IMR-90 (cell line): ENCODE data around the gene WBP1. TPM values are rescaled to one million over a fixed set of nuclear protein-coding genes. Genes with fewer than 3 reads are reported as not detected.

Experiments used
- ATAC-seq: fragments of 200-7000 bp; cut with Tn5 transposase; 2 replicates; pipeline ENCODE4 v1.9.1; 2020; ENCODE audit warnings: low read depth, mild to moderate bottlenecking, moderate library complexity
- BruUV-seq: library from RNA; stranded (reverse); fragments of 400-500 nt; replicated peaks from 2 replicates; lab custom pipeline; 2021; lab: Mats Ljungman, UMichigan
- CTCF ChIA-PET: fragments of 300-600 bp; formaldehyde crosslinking; extraction: SDS; loops from one replicate; lab custom pipeline; 2021; ENCODE audit warnings: antibody characterized with exemption; lab: Yijun Ruan, JAX
- POLR2A ChIA-PET: fragments of 300-600 bp; sonication (Branson Sonifier 250); formaldehyde crosslinking; loops from one replicate; lab custom pipeline; 2022; ENCODE audit warnings: antibody characterized with exemption; ENCODE audit not compliant: unreplicated experiment; lab: Charles Lee
- DNase-seq: peaks from one replicate; pipeline ENCODE4 v3.0.0; 2013
- H2AFZ ChIP-seq: replicated peaks from 2 replicates; pipeline ENCODE3; 2013; ENCODE audit warnings: low read length, mild to moderate bottlenecking; ENCODE audit not compliant: poor library complexity
- H2AK5ac ChIP-seq: 2 replicates; pipeline ENCODE4 v1.6.1; 2013; ENCODE audit warnings: low read depth, low read length, inconsistent platforms
- H2AK9ac ChIP-seq: replicated peaks from 2 replicates; pipeline ENCODE3; 2013; ENCODE audit warnings: mild to moderate bottlenecking, low read depth, low read length, moderate library complexity; ENCODE audit not compliant: poor library complexity
- H2BK120ac ChIP-seq: 2 replicates; pipeline ENCODE4 v1.6.1; 2013; ENCODE audit warnings: low read depth, low read length, inconsistent platforms
- H2BK15ac ChIP-seq: 3 replicates; pipeline ENCODE4 v1.6.1; 2013; ENCODE audit warnings: low read depth, low read length, inconsistent platforms
- H2BK20ac ChIP-seq: 2 replicates; pipeline ENCODE4 v1.6.1; 2013; ENCODE audit warnings: low read depth, mild to moderate bottlenecking, inconsistent platforms, low read length, moderate library complexity
- H2BK5ac ChIP-seq: 2 replicates; pipeline ENCODE4 v1.6.1; 2013; ENCODE audit warnings: mild to moderate bottlenecking, low read depth, low read length, inconsistent platforms; ENCODE audit not compliant: poor library complexity, severe bottlenecking
- H3K14ac ChIP-seq: replicated peaks from 2 replicates; pipeline ENCODE4 v1.6.1; 2013; ENCODE audit warnings: low read depth, low read length, inconsistent platforms
- H3K18ac ChIP-seq: 2 replicates; pipeline ENCODE4 v1.6.1; 2013; ENCODE audit warnings: low read depth, low read length, control low read depth
- H3K23ac ChIP-seq: 2 replicates; pipeline ENCODE4 v1.6.1; 2013; ENCODE audit warnings: low read depth, low read length, inconsistent platforms
- H3K27ac ChIP-seq: 2 replicates; pipeline ENCODE4 v1.5.1; 2013; ENCODE audit warnings: mild to moderate bottlenecking, control low read depth, low read length; ENCODE audit not compliant: insufficient read depth
- H3K27me3 ChIP-seq: 2 replicates; pipeline ENCODE4 v1.6.1; 2013; ENCODE audit warnings: low read length; ENCODE audit not compliant: control insufficient read depth, insufficient read depth
- H3K36me3 ChIP-seq: 2 replicates; pipeline ENCODE4 v1.6.1; 2013; ENCODE audit warnings: low read length, mixed read lengths; ENCODE audit not compliant: control insufficient read depth, insufficient read depth
- H3K4ac ChIP-seq: 2 replicates; pipeline ENCODE4 v1.6.1; 2013; ENCODE audit warnings: low read depth, low read length, inconsistent platforms
- H3K4me1 ChIP-seq: 2 replicates; pipeline ENCODE4 v1.6.1; 2013; ENCODE audit warnings: low read length, mixed read lengths; ENCODE audit not compliant: control insufficient read depth, insufficient read depth
- H3K4me2 ChIP-seq: 2 replicates; pipeline ENCODE4 v1.6.1; 2013; ENCODE audit warnings: low read depth, mild to moderate bottlenecking, control low read depth, low read length, moderate library complexity
- H3K4me3 ChIP-seq: 2 replicates; pipeline ENCODE4 v1.5.1; 2013; ENCODE audit warnings: low read depth, mild to moderate bottlenecking, control low read depth, low read length, moderate library complexity; ENCODE audit not compliant: insufficient read depth
- H3K56ac ChIP-seq: 2 replicates; pipeline ENCODE4 v1.6.1; 2013; ENCODE audit warnings: low read length, inconsistent platforms; ENCODE audit not compliant: insufficient read depth; ENCODE audit errors: extremely low read depth
- H3K79me1 ChIP-seq, 2 experiments: 2 replicates each; pipeline ENCODE4 v1.6.1; 2013; ENCODE audit warnings: low read length in 2 of 2, inconsistent platforms in 1 of 2, low read depth in 1 of 2
- H3K9ac ChIP-seq: 2 replicates; pipeline ENCODE4 v1.6.1; 2013; ENCODE audit warnings: low read depth, low read length, control low read depth
- H3K9me1 ChIP-seq: 2 replicates; pipeline ENCODE4 v1.6.1; 2013; ENCODE audit warnings: low read length, inconsistent platforms; ENCODE audit not compliant: insufficient read depth
- H3K9me3 ChIP-seq: 2 replicates; pipeline ENCODE4 v1.6.1; 2013; ENCODE audit warnings: low read length; ENCODE audit not compliant: control insufficient read depth, insufficient read depth
- H4K20me1 ChIP-seq: 2 replicates; pipeline ENCODE4 v1.6.1; 2013; ENCODE audit warnings: low read length, inconsistent platforms; ENCODE audit not compliant: insufficient read depth
- H4K5ac ChIP-seq: 2 replicates; pipeline ENCODE4 v1.6.1; 2013; ENCODE audit warnings: mild to moderate bottlenecking, low read depth, low read length, control low read depth
- H4K8ac ChIP-seq, 2 experiments: 2 replicates each; pipeline ENCODE4 v1.6.1; 2013; ENCODE audit warnings: low read depth in 2 of 2, low read length in 2 of 2, control low read depth in 1 of 2, inconsistent platforms in 1 of 2
- H4K91ac ChIP-seq: 2 replicates; pipeline ENCODE4 v1.6.1; 2013; ENCODE audit warnings: low read depth, low read length, inconsistent platforms; ENCODE audit not compliant: insufficient read depth
- CEBPB ChIP-seq: IDR thresholded peaks from 2 replicates; pipeline ENCODE4 v1.6.1; 2012; ENCODE audit warnings: low read depth, low read length, improper control_type of control experiment
- ELK1 ChIP-seq: fragments of 150-350 bp; IDR thresholded peaks from 2 replicates; pipeline ENCODE4 v1.6.1; 2016; ENCODE audit warnings: low read depth, mild to moderate bottlenecking, low read length, moderate library complexity, borderline replicate concordance
- WGBS, 2 experiments: methylation state at CpG; one replicate each; pipeline versions ENCODE4 v1.1.5 to v1.1.7; 2013; ENCODE audit warnings: missing lambda C conversion rate in 2 of 2; ENCODE audit not compliant: insufficient read length in 1 of 2; ENCODE audit errors: extremely low coverage in 2 of 2; 5-methylcytosine and 5-hydroxymethylcytosine counted together
- dilution Hi-C: fragments of 300-500 bp; cut with HindIII; formaldehyde crosslinking; loops from one replicate; pipeline ENCODE4 v1.14.3; 2018; ENCODE audit warnings: low sequenced_read_pairs; ENCODE audit not compliant: unreplicated experiment
- in situ Hi-C: fragments of 300-500 bp; cut with MboI; formaldehyde crosslinking; loops from 3 replicates; pipeline ENCODE4 v1.14.3; 2019; ENCODE audit warnings: low sequenced_read_pairs, inconsistent platforms, mixed read lengths
- intact Hi-C: fragments of 100-400 bp; cut with micrococcal nuclease; formaldehyde crosslinking; loops from 2 replicates; pipeline ENCODE4 v1.10.0; 2022
- polyA plus RNA-seq, 3 experiments: library from polyadenylated mRNA; depleted of rRNA; stranded (reverse); fragments of >200 nt; gene quantifications; 2 replicates each; pipeline ENCODE4 v1.2.3, GENCODE V29; 2012; ENCODE audit warnings: low replicate concordance in 1 of 3
- total RNA-seq: library from RNA; depleted of rRNA; stranded (reverse); fragments of >200 nt; gene quantifications from 2 replicates; pipeline ENCODE4 v1.2.3, GENCODE V29; 2012

The WBP1 gene
- total and polyA plus RNA-seq, 2 of the 4 experiments (the other 2 are of a cell fraction), result 22.9 to 78.5 TPM

- intact Hi-C loops (no loop called here), in situ Hi-C loops (no loop called here), dilution Hi-C loops (no loop called here)
- H2AK9ac ChIP-seq, result peak overlapping the region; percentile 55
- no peak overlapping the region for H2BK20ac ChIP-seq
- H2BK15ac ChIP-seq, result no peak overlapping the region
- no peak overlapping the region for H3K4me2 ChIP-seq
- WGBS, 2 experiments, result 100% methylated on average over 1 of the region's 8 CpGs; no CpG with 5 or more reads in 1 of the 2 experiments
- no peak overlapping the region for H3K9ac ChIP-seq
- no peak overlapping the region for H3K56ac ChIP-seq
- H3K18ac ChIP-seq, result no peak overlapping the region
- no peaks in the 10 kb centered on the region for H3K36me3 ChIP-seq
- peak overlapping the region; percentile 43 for H2AFZ ChIP-seq
- ChIA-PET CTCF (no interaction called here), POLR2A (no interaction called here)
- no peak for DNase-seq
- no peak overlapping the region for H4K8ac ChIP-seq
- TF ChIP-seq ELK1 (no peak), CEBPB (no peak)
- no peak overlapping the region for H4K91ac ChIP-seq
- H4K20me1 ChIP-seq, result no peaks in the 10 kb centered on the region
- H2BK120ac ChIP-seq, result no peak overlapping the region
- H3K27me3 ChIP-seq, result peaks cover 34% of the 10 kb centered on the region
- no peak overlapping the region for H3K4me3 ChIP-seq
- no peaks in the 10 kb centered on the region for H3K79me1 ChIP-seq
- no peak overlapping the region for H3K14ac ChIP-seq
- H3K9me1 ChIP-seq, result no peaks in the 10 kb centered on the region
- BruUV-seq, result no TSS peak
- no peaks in the 10 kb centered on the region for H3K9me3 ChIP-seq
- no peaks in the 10 kb centered on the region for H3K4me1 ChIP-seq
- no peak overlapping the region for H3K27ac ChIP-seq
- H2BK5ac ChIP-seq, result no peak overlapping the region
- no peak overlapping the region for H4K5ac ChIP-seq
- no peak overlapping the region for H3K23ac ChIP-seq
- ATAC-seq, result peak; percentile 19; the same call in 1 of the 2 replicates
- H2AK5ac ChIP-seq, result no peak overlapping the region
- H3K4ac ChIP-seq, result no peak overlapping the region
Observed at GRCh38 chr2:74413001-74413698, 45.1 kb upstream of the WBP1 start.
